Measurements from ENCODE around the gene NUMB. TPM values are rescaled to one million over a fixed set of nuclear protein-coding genes. Genes with fewer than 3 reads are reported as not detected.

The NUMB gene
- total and polyA plus RNA-seq, 2 of the 13 experiments (the other 11 are each of a cell fraction or from before 2014, with no cell fraction given), result 20.3 to 71.1 TPM

DNA sequence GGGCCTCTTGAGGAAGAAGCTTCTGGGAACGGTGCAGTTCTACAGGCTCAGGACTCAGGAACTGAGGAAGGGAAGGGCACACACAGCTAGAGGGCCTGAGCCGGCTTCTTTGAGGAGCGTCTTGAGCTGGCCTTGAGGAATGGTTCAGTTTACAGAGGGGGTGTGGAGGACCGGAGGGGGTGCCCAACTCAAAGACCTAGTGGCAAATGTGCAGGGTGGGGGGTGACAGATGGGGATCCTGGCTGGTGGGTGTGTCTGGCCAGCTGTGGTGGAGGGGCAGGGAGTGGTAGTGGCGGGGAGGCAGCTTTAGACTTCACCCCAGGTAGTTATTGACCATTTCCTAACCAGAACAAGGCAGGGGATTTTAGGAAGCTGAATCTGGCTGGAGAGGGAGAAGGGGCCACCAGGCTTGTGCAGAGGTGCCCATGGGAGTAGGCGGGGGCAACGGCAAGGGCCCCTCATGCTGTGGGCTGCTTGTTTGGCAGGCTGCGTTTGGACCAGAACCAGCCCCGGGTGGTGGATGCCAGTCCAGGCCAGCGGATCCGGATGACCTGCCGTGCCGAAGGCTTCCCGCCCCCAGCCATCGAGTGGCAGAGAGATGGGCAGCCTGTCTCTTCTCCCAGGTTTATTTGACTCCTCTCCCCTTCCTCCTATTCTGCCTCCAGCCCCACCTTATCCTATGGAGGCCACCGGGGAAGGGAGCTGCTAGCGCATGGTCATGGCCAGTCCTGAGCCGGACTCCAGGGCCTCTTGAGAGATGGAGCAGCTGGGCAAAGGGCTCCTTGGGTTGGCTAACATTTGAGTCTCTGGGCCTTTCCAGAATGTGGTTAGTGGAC lies 193.2 kb downstream of the NUMB start:
- ATAC-seq, result no peak
- CTCF ChIA-PET (ENCODE audit: low intra/inter-chr PET ratio, low total read pairs), result no interaction called here
- POLR2A ChIA-PET, result interaction anchor here (1.5 kb wide), 1 partner anchor 194 kb away, joined by 4 read pairs; the partner anchor contains the start of gene NUMB

More for the DNA sequence above, 193.2 kb downstream of the NUMB start:
- intact Hi-C loops (cut with micrococcal nuclease; ENCODE audit: unreplicated experiment) (no loop called here), in situ Hi-C loops (cut with HindIII; ENCODE audit: extremely low pct_ligation_motif_present, low pct_unique_long_range_greater_than_20kb) (loop anchor here (5.0 kb wide), 1 partner anchor 33 kb away; no protein-coding TSS in a partner anchor)
- peak overlapping the region in 1 of 3 experiments; percentile 46; a peak in 1 of 6 replicates for H3K4me3 ChIP-seq (replicated peaks in 1 of 3; ENCODE audit: insufficient read depth in 1 of 3, low read depth in 2 of 3, low read length in 3 of 3)
- H3K27ac ChIP-seq (ENCODE audit: extremely low read length, insufficient read depth, low read length), result no peak overlapping the region
- peaks cover 44% of the 10 kb centered on the region for H3K4me1 ChIP-seq (ENCODE audit: insufficient read depth, low read length)
- H3K27me3 ChIP-seq (ENCODE audit: control insufficient read depth in 1 of 2, insufficient read depth in 2 of 2, low read length in 2 of 2), result peaks cover 2 to 30% of the 10 kb centered on the region in 2 experiments; a peak in 3 of 5 replicates
- TF ChIP-seq ATF1 (CRISPR knock-in tag; IDR thresholded peaks at IDR 0.05), result no peak
- TF ChIP-seq, protein P1, sequence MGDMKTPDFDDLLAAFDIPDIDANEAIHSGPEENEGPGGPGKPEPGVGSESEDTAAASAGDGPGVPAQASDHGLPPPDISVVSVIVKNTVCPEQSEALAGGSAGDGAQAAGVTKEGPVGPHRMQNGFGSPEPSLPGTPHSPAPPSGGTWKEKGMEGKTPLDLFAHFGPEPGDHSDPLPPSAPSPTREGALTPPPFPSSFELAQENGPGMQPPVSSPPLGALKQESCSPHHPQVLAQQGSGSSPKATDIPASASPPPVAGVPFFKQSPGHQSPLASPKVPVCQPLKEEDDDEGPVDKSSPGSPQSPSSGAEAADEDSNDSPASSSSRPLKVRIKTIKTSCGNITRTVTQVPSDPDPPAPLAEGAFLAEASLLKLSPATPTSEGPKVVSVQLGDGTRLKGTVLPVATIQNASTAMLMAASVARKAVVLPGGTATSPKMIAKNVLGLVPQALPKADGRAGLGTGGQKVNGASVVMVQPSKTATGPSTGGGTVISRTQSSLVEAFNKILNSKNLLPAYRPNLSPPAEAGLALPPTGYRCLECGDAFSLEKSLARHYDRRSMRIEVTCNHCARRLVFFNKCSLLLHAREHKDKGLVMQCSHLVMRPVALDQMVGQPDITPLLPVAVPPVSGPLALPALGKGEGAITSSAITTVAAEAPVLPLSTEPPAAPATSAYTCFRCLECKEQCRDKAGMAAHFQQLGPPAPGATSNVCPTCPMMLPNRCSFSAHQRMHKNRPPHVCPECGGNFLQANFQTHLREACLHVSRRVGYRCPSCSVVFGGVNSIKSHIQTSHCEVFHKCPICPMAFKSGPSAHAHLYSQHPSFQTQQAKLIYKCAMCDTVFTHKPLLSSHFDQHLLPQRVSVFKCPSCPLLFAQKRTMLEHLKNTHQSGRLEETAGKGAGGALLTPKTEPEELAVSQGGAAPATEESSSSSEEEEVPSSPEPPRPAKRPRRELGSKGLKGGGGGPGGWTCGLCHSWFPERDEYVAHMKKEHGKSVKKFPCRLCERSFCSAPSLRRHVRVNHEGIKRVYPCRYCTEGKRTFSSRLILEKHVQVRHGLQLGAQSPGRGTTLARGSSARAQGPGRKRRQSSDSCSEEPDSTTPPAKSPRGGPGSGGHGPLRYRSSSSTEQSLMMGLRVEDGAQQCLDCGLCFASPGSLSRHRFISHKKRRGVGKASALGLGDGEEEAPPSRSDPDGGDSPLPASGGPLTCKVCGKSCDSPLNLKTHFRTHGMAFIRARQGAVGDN (CRISPR knock-in tag; IDR thresholded peaks at IDR 0.05), result peak; percentile 8; the same call in 1 of the 2 replicates
- H3K4me2 ChIP-seq (ENCODE audit: low read depth, low read length), result peak overlapping the region; percentile 64
- no peak overlapping the region for H2AFZ ChIP-seq (ENCODE audit: low read length)
- no TSS peak for BruUV-seq (replicated peaks)
- DNase-seq (ENCODE audit: low spot score), result no peak
- FAIRE-seq, result no peak
- H3K79me2 ChIP-seq (ENCODE audit: insufficient read depth, low read length), result no peaks in the 10 kb centered on the region
- no peak overlapping the region for H3K9ac ChIP-seq (ENCODE audit: insufficient read depth, low read depth, low read length)
- no peaks in the 10 kb centered on the region for H4K20me1 ChIP-seq (ENCODE audit: insufficient read depth, low read length)
- WGBS (ENCODE audit: low lambda C conversion rate), result 61% methylated on average over 17 of the region's 18 CpGs
- no peaks in the 10 kb centered on the region for H3K9me3 ChIP-seq (ENCODE audit: low read length)
- no peaks in the 10 kb centered on the region for H3K36me3 ChIP-seq (replicated peaks in 1 of 2; ENCODE audit: control insufficient read depth in 1 of 2, insufficient read depth in 2 of 2, low read length in 2 of 2)
